GM23338 (cell line): ENCODE results near the gene SHISAL1. TPM values are rescaled to one million over a fixed set of nuclear protein-coding genes. Genes with fewer than 3 reads are reported as not detected.

Experiments used
- ATAC-seq: fragments of 200-7000 bp; cut with Tn5 transposase; 3 replicates; pipeline ENCODE4 v1.9.1; 2020
- DNase-seq: peaks from one replicate; pipeline ENCODE4 v3.0.0-alpha.2; 2015; ENCODE audit warnings: low spot score
- H2AFZ ChIP-seq: fragments of 200-600 bp; sonication (generic); 2 replicates; pipeline ENCODE4 v1.8.0; 2016; ENCODE audit warnings: antibody characterized with exemption, mild to moderate bottlenecking, moderate library complexity
- H3F3A ChIP-seq: fragments of 200-600 bp; sonication (generic); replicated peaks from 2 replicates; pipeline ENCODE4 v1.8.0; 2017; ENCODE audit warnings: antibody characterized with exemption, mixed run types, low read depth
- H3K27ac ChIP-seq: fragments of 200-600 bp; sonication (generic); 2 replicates; pipeline ENCODE4 v1.6.1; 2016; ENCODE audit warnings: low read depth
- H3K27me3 ChIP-seq: fragments of 200-600 bp; sonication (generic); 2 replicates; pipeline ENCODE4 v1.8.0; 2016; ENCODE audit warnings: mild to moderate bottlenecking, mixed run types, moderate library complexity; ENCODE audit not compliant: insufficient read depth
- H3K36me3 ChIP-seq: fragments of 200-600 bp; sonication (generic); 2 replicates; pipeline ENCODE4 v1.8.0; 2016; ENCODE audit warnings: mild to moderate bottlenecking; ENCODE audit not compliant: insufficient read depth
- H3K4me1 ChIP-seq: fragments of 200-600 bp; sonication (generic); 2 replicates; pipeline ENCODE4 v1.8.0; 2016; ENCODE audit warnings: mild to moderate bottlenecking, moderate library complexity; ENCODE audit not compliant: insufficient read depth
- H3K4me2 ChIP-seq: fragments of 200-600 bp; sonication (generic); 2 replicates; pipeline ENCODE4 v1.7.1; 2017; ENCODE audit warnings: mixed run types
- H3K4me3 ChIP-seq: fragments of 200-600 bp; sonication (generic); 2 replicates; pipeline ENCODE4 v1.6.1; 2016; ENCODE audit warnings: mixed run types
- H3K79me2 ChIP-seq: fragments of 200-600 bp; sonication (generic); replicated peaks from 2 replicates; pipeline ENCODE4 v1.8.0; 2017; ENCODE audit warnings: mild to moderate bottlenecking; ENCODE audit not compliant: insufficient read depth
- H3K9me2 ChIP-seq: fragments of 200-600 bp; sonication (generic); 2 replicates; pipeline ENCODE4 v1.8.0; 2017; ENCODE audit not compliant: insufficient read depth
- H4K20me1 ChIP-seq: fragments of 200-600 bp; sonication (generic); replicated peaks from 2 replicates; pipeline ENCODE4 v1.8.0; 2017; ENCODE audit warnings: mild to moderate bottlenecking; ENCODE audit not compliant: insufficient read depth
- H3K27ac Mint-ChIP-seq: 2 replicates; pipeline ENCODE4 v1.8.0; 2020; ENCODE audit warnings: inconsistent platforms, mild to moderate bottlenecking, moderate library complexity, mixed read lengths
- H3K27me3 Mint-ChIP-seq: 3 replicates; pipeline ENCODE4 v1.8.0; 2022; ENCODE audit warnings: low read depth, mild to moderate bottlenecking, moderate library complexity, mixed read lengths, inconsistent platforms; ENCODE audit not compliant: insufficient read depth, poor library complexity
- H3K36me3 Mint-ChIP-seq: 3 replicates; pipeline ENCODE4 v1.8.0; 2021; ENCODE audit warnings: low read depth, mild to moderate bottlenecking, inconsistent platforms, moderate library complexity, mixed read lengths
- H3K4me1 Mint-ChIP-seq: 3 replicates; pipeline ENCODE4 v1.8.0; 2020; ENCODE audit warnings: mild to moderate bottlenecking, inconsistent platforms, mixed read lengths
- H3K4me3 Mint-ChIP-seq: 3 replicates; pipeline ENCODE4 v1.8.0; 2021; ENCODE audit warnings: moderate library complexity, mild to moderate bottlenecking, inconsistent platforms, mixed read lengths
- H3K9me3 Mint-ChIP-seq: 3 replicates; pipeline ENCODE4 v1.8.0; 2020; ENCODE audit warnings: moderate library complexity, mild to moderate bottlenecking, inconsistent platforms, mixed read lengths
- CREB1 ChIP-seq: fragments of 250-450 bp; sonication (Bioruptor Pico); IDR thresholded peaks from 2 replicates; pipeline ENCODE4 v1.5.0; 2020; ENCODE audit warnings: low read depth, mild to moderate bottlenecking, moderate library complexity
- NANOG ChIP-seq: IDR thresholded peaks from 2 replicates; pipeline ENCODE4 v1.6.1; 2016; ENCODE audit warnings: antibody characterized with exemption, borderline replicate concordance
- POLR2AphosphoS5 ChIP-seq: IDR thresholded peaks from 2 replicates; pipeline ENCODE4 v1.6.1; 2016; ENCODE audit warnings: antibody characterized with exemption, low read depth
- STAT1 ChIP-seq: IDR thresholded peaks from one replicate; pipeline ENCODE4 v1.6.1; 2016; ENCODE audit warnings: antibody characterized with exemption; ENCODE audit not compliant: unreplicated experiment
- ZNF114 ChIP-seq: fragments of 250-450 bp; sonication (Bioruptor Pico); IDR thresholded peaks from 2 replicates; pipeline ENCODE4 v1.5.0; 2020; ENCODE audit warnings: mild to moderate bottlenecking, moderate library complexity
- polyA plus RNA-seq: library from polyadenylated mRNA; unstranded; fragments of >200 nt; fragmentation: Nextera tagmentation; extraction: Ambion mirVana; gene quantifications from 2 replicates; pipeline ENCODE4 v1.2.1, GENCODE V29; 2016
- total RNA-seq: library from RNA; depleted of rRNA; stranded (reverse); fragments of >200 nt; shearing (Covaris generic); gene quantifications from 2 replicates; pipeline ENCODE4 v1.2.3, GENCODE V29; 2014
- TF ChIP-seq, protein P1 (sequence below), 2 experiments: fragments of 200-600 bp in 1 of 2; sonication (generic) in 1 of 2; conservative IDR thresholded peaks; 2 replicates each; pipeline versions ENCODE4 v1.5.1 to v1.6.1; 2016 to 2017; ENCODE audit warnings: antibody characterized with exemption in 2 of 2, low read depth in 2 of 2, mild to moderate bottlenecking in 2 of 2, moderate library complexity in 1 of 2
- TF ChIP-seq, protein P2 (sequence below): fragments of 250-450 bp; sonication (Bioruptor Pico); IDR thresholded peaks from 2 replicates; pipeline ENCODE4 v1.5.0; 2020; ENCODE audit warnings: mild to moderate bottlenecking, moderate library complexity
- TF ChIP-seq, protein P3 (sequence below): IDR thresholded peaks from one replicate; pipeline ENCODE4 v1.6.1; 2018; ENCODE audit warnings: antibody characterized with exemption; ENCODE audit not compliant: unreplicated experiment
- TF ChIP-seq, protein P4 (sequence below): IDR thresholded peaks from 2 replicates; pipeline ENCODE4 v1.6.1; 2016; ENCODE audit warnings: antibody characterized with exemption

The SHISAL1 gene
- total and polyA plus RNA-seq, 2 experiments from 2014 or later = 0.71 to 3.4 TPM

DNA sequence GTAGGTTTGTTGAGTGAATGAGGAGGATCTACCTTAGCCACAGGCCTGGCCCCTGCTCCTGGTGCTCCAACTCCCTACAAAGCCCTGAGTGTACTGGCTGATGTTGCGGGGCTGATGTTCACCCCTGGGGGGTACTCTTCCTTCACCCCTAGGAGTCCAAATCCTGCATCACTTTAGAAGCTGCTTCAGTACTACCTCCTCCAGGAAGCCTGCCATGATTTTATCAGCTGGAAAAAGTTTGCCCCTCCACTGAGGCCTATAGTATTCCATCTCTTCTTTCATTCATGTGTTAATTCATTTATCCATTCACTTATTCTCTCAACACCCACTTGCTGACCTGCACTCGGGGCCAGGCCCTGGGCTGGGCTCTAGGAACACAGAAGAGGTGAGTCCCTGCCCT is 7.8 kb downstream of the SHISAL1 start:
- no peak overlapping the region for H3K4me3 ChIP-seq
- no peaks in the 10 kb centered on the region for H3K27me3 ChIP-seq
- no peak overlapping the region for H2AFZ ChIP-seq
- H3K27ac ChIP-seq = no peak overlapping the region
- peaks cover 8% of the 10 kb centered on the region for H3K4me1 Mint-ChIP-seq
- no peaks in the 10 kb centered on the region for H3K36me3 ChIP-seq
- H3K27me3 Mint-ChIP-seq = peaks cover 22% of the 10 kb centered on the region
- no peak overlapping the region for H3K4me3 Mint-ChIP-seq
- no peak overlapping the region for H3K27ac Mint-ChIP-seq
- H3K4me1 ChIP-seq = no peaks in the 10 kb centered on the region
- no peaks in the 10 kb centered on the region for H3F3A ChIP-seq
- H3K36me3 Mint-ChIP-seq = no peaks in the 10 kb centered on the region; the same call in 2 of the 3 replicates
- H4K20me1 ChIP-seq = no peaks in the 10 kb centered on the region
- TF ChIP-seq, protein P1, sequence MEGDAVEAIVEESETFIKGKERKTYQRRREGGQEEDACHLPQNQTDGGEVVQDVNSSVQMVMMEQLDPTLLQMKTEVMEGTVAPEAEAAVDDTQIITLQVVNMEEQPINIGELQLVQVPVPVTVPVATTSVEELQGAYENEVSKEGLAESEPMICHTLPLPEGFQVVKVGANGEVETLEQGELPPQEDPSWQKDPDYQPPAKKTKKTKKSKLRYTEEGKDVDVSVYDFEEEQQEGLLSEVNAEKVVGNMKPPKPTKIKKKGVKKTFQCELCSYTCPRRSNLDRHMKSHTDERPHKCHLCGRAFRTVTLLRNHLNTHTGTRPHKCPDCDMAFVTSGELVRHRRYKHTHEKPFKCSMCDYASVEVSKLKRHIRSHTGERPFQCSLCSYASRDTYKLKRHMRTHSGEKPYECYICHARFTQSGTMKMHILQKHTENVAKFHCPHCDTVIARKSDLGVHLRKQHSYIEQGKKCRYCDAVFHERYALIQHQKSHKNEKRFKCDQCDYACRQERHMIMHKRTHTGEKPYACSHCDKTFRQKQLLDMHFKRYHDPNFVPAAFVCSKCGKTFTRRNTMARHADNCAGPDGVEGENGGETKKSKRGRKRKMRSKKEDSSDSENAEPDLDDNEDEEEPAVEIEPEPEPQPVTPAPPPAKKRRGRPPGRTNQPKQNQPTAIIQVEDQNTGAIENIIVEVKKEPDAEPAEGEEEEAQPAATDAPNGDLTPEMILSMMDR (conservative IDR thresholded peaks at IDR 0.05; ENCODE audit: low read depth in 2 of 2) = no peak
- no peak for TF ChIP-seq POLR2AphosphoS5
- TF ChIP-seq CREB1 (CRISPR knock-in tag) = no peak
- TF ChIP-seq NANOG = no peak
- H3K9me3 Mint-ChIP-seq = 0 out of 3 replicates have a peak, but pooled peaks cover 3% of the 10 kb centered on the region
- ATAC-seq (no peak), DNase-seq (no peak)
- no peak overlapping the region for H3K4me2 ChIP-seq
- no peaks in the 10 kb centered on the region for H3K79me2 ChIP-seq
- no peaks in the 10 kb centered on the region for H3K9me2 ChIP-seq

DNA sequence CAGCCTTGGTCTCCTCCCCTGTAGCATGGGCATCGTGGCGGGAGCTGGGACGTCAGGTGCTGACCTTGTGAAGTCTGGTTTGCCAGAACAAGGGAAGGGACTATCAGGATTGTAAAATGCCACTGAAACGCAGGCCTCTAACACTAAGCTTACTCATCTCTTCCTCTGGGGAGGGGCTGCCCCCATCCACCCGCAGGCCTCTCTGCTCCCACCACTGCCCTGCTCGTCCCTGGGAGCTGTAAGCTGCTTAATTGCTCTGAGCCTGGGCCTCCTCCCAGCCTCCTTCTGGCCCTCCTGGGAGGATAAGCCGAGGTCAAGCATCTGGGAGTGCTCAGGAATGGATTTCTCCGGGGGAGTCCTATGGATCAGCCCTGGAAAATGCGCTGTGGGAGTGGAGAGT is 8.4 kb downstream of the SHISAL1 start:
- no peak for ATAC-seq
- TF ChIP-seq CREB1 (CRISPR knock-in tag) (no peak), ZNF114 (CRISPR knock-in tag) (no peak), POLR2AphosphoS5 (no peak), NANOG (no peak), STAT1 (no peak)
- TF ChIP-seq, protein P2, sequence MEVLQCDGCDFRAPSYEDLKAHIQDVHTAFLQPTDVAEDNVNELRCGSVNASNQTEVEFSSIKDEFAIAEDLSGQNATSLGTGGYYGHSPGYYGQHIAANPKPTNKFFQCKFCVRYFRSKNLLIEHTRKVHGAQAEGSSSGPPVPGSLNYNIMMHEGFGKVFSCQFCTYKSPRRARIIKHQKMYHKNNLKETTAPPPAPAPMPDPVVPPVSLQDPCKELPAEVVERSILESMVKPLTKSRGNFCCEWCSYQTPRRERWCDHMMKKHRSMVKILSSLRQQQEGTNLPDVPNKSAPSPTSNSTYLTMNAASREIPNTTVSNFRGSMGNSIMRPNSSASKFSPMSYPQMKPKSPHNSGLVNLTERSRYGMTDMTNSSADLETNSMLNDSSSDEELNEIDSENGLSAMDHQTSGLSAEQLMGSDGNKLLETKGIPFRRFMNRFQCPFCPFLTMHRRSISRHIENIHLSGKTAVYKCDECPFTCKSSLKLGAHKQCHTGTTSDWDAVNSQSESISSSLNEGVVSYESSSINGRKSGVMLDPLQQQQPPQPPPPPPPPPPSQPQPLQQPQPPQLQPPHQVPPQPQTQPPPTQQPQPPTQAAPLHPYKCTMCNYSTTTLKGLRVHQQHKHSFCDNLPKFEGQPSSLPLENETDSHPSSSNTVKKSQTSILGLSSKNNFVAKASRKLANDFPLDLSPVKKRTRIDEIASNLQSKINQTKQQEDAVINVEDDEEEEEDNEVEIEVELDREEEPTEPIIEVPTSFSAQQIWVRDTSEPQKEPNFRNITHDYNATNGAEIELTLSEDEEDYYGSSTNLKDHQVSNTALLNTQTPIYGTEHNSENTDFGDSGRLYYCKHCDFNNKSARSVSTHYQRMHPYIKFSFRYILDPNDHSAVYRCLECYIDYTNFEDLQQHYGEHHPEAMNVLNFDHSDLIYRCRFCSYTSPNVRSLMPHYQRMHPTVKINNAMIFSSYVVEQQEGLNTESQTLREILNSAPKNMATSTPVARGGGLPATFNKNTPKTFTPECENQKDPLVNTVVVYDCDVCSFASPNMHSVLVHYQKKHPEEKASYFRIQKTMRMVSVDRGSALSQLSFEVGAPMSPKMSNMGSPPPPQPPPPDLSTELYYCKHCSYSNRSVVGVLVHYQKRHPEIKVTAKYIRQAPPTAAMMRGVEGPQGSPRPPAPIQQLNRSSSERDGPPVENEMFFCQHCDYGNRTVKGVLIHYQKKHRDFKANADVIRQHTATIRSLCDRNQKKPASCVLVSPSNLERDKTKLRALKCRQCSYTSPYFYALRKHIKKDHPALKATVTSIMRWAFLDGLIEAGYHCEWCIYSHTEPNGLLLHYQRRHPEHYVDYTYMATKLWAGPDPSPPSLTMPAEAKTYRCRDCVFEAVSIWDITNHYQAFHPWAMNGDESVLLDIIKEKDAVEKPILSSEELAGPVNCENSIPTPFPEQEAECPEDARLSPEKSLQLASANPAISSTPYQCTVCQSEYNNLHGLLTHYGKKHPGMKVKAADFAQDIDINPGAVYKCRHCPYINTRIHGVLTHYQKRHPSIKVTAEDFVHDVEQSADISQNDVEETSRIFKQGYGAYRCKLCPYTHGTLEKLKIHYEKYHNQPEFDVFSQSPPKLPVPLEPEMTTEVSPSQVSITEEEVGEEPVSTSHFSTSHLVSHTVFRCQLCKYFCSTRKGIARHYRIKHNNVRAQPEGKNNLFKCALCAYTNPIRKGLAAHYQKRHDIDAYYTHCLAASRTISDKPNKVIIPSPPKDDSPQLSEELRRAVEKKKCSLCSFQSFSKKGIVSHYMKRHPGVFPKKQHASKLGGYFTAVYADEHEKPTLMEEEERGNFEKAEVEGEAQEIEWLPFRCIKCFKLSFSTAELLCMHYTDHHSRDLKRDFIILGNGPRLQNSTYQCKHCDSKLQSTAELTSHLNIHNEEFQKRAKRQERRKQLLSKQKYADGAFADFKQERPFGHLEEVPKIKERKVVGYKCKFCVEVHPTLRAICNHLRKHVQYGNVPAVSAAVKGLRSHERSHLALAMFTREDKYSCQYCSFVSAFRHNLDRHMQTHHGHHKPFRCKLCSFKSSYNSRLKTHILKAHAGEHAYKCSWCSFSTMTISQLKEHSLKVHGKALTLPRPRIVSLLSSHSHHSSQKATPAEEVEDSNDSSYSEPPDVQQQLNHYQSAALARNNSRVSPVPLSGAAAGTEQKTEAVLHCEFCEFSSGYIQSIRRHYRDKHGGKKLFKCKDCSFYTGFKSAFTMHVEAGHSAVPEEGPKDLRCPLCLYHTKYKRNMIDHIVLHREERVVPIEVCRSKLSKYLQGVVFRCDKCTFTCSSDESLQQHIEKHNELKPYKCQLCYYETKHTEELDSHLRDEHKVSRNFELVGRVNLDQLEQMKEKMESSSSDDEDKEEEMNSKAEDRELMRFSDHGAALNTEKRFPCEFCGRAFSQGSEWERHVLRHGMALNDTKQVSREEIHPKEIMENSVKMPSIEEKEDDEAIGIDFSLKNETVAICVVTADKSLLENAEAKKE (CRISPR knock-in tag) = no peak
- TF ChIP-seq, protein P3, sequence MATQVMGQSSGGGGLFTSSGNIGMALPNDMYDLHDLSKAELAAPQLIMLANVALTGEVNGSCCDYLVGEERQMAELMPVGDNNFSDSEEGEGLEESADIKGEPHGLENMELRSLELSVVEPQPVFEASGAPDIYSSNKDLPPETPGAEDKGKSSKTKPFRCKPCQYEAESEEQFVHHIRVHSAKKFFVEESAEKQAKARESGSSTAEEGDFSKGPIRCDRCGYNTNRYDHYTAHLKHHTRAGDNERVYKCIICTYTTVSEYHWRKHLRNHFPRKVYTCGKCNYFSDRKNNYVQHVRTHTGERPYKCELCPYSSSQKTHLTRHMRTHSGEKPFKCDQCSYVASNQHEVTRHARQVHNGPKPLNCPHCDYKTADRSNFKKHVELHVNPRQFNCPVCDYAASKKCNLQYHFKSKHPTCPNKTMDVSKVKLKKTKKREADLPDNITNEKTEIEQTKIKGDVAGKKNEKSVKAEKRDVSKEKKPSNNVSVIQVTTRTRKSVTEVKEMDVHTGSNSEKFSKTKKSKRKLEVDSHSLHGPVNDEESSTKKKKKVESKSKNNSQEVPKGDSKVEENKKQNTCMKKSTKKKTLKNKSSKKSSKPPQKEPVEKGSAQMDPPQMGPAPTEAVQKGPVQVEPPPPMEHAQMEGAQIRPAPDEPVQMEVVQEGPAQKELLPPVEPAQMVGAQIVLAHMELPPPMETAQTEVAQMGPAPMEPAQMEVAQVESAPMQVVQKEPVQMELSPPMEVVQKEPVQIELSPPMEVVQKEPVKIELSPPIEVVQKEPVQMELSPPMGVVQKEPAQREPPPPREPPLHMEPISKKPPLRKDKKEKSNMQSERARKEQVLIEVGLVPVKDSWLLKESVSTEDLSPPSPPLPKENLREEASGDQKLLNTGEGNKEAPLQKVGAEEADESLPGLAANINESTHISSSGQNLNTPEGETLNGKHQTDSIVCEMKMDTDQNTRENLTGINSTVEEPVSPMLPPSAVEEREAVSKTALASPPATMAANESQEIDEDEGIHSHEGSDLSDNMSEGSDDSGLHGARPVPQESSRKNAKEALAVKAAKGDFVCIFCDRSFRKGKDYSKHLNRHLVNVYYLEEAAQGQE = no peak
- TF ChIP-seq, protein P4, sequence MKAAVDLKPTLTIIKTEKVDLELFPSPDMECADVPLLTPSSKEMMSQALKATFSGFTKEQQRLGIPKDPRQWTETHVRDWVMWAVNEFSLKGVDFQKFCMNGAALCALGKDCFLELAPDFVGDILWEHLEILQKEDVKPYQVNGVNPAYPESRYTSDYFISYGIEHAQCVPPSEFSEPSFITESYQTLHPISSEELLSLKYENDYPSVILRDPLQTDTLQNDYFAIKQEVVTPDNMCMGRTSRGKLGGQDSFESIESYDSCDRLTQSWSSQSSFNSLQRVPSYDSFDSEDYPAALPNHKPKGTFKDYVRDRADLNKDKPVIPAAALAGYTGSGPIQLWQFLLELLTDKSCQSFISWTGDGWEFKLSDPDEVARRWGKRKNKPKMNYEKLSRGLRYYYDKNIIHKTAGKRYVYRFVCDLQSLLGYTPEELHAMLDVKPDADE = no peak

More for the DNA sequence above, 8.4 kb downstream of the SHISAL1 start:
- Mint-ChIP-seq H3K4me1 (peaks cover 11% of the 10 kb centered on the region), H3K27me3 (peaks cover 20% of the 10 kb centered on the region), H3K36me3 (no peaks in the 10 kb centered on the region; the same call in 2 of the 3 replicates), H3K27ac (no peak overlapping the region), H3K9me3 (0 out of 3 replicates have a peak, but pooled peaks cover 3% of the 10 kb centered on the region), H3K4me3 (no peak overlapping the region)
- no peaks in the 10 kb centered on the region for H4K20me1 ChIP-seq
- no peaks in the 10 kb centered on the region for H3K4me1 ChIP-seq
- H3K9me2 ChIP-seq = no peaks in the 10 kb centered on the region
- H2AFZ ChIP-seq = no peak overlapping the region
- no peak overlapping the region for H3K4me2 ChIP-seq
- H3K36me3 ChIP-seq = no peaks in the 10 kb centered on the region
- H3K27me3 ChIP-seq = no peaks in the 10 kb centered on the region
- no peak for DNase-seq
- H3K79me2 ChIP-seq = no peaks in the 10 kb centered on the region
- no peaks in the 10 kb centered on the region for H3F3A ChIP-seq
- no peak overlapping the region for H3K27ac ChIP-seq
- no peak overlapping the region for H3K4me3 ChIP-seq
